GM18867 (cell line): ENCODE measurements around the gene TOMT.

Source experiments
- ATAC-seq: cut with Tn5 transposase; IDR thresholded peaks from one replicate; pipeline ENCODE4 v1.9.1; 2021; ENCODE audit warnings: mild to moderate bottlenecking, moderate library complexity; ENCODE audit not compliant: unreplicated experiment

Gene TOMT

GRCh38 chr11:72157131-72157530 is 51.4 kb downstream of the TOMT start:
- no peak for ATAC-seq
